HG02884 (cell line): ENCODE measurements around the gene AGXT.

ENCODE experiments used
- ATAC-seq: cut with Tn5 transposase; IDR thresholded peaks from one replicate; pipeline ENCODE4 v1.9.1; 2021; ENCODE audit warnings: mild to moderate bottlenecking, moderate library complexity; ENCODE audit not compliant: unreplicated experiment

The AGXT gene

GRCh38 chr2:240925191-240925567 lies 56.6 kb downstream of the AGXT start:
- ATAC-seq, result no peak

GRCh38 chr2:240925568-240926515 lies 57.2 kb downstream of the AGXT start:
- ATAC-seq, result no peak

GRCh38 chr2:240926516-240927389 lies 58.1 kb downstream of the AGXT start:
- no peak for ATAC-seq

GRCh38 chr2:240927390-240927781 lies 58.8 kb downstream of the AGXT start:
- ATAC-seq, result no peak

- no peak for ATAC-seq
Measured at GRCh38 chr2:240928476-240929363, 60.1 kb downstream of the AGXT start.

DNA sequence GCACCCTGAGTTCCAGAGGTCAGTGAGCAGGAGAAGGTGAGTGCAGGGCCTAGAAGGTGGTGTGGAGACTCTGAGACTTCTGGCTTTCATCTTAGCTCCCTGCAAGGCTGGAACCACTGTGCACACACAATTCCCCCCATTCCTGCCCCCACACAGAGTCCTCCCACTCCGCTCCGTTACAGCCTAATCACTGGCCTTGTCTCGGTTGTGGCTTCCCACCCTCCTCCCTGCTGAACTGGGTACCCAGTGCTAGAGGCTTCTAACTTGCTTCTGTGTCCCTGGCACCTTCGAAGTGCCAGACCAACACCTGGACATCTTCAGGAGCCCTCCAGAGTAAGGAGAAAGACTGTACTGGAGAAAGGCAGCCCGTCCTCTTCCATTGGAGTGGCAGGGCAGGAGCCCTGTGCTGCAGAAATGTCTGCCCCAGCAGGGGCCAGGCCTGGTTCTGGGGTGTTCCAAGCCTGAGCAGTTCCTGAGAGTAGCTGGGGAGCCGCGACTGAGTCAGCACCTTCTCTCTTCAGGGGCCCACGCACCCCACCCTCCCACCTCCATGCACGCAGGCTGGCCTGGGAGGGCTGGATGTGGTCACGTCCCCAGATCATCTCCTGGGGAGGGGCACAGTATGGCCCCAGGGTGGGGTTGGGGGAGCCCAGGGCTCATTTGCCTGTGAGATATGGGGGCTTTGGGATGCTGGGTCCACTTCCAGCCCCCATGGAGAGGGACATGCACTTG lies 60.9 kb downstream of the AGXT start:
- no peak for ATAC-seq
